Astrocyte (in vitro differentiated cells and primary cell): ENCODE results near the gene WWP2. TPM values are rescaled to one million over a fixed set of nuclear protein-coding genes. Genes with fewer than 3 reads are reported as not detected.

Experiments used
- DNase-seq: peaks from one replicate; pipeline ENCODE4 v3.0.0-alpha.2; 2010; ENCODE audit warnings: low read depth
- FAIRE-seq: peaks from 2 replicates; lab custom pipeline; 2011; peaks lifted over from hg19 to GRCh38; lab: Jason Lieb, UNC
- H2AFZ ChIP-seq: 2 replicates; pipeline ENCODE4 v1.6.0; 2012; ENCODE audit warnings: low read depth, low read length, inconsistent platforms
- H3K27ac ChIP-seq: 2 replicates; pipeline ENCODE4 v1.5.1; 2011; ENCODE audit warnings: low read depth, low read length, inconsistent platforms
- H3K27me3 ChIP-seq: 2 replicates; pipeline ENCODE4 v1.6.0; 2011; ENCODE audit warnings: low read length, inconsistent platforms; ENCODE audit not compliant: insufficient read depth
- H3K36me3 ChIP-seq: 2 replicates; pipeline ENCODE4 v1.5.1; 2011; ENCODE audit warnings: low read length, inconsistent platforms; ENCODE audit not compliant: insufficient read depth
- H3K4me1 ChIP-seq: 2 replicates; pipeline ENCODE4 v1.5.1; 2011; ENCODE audit warnings: low read length, inconsistent platforms; ENCODE audit not compliant: insufficient read depth
- H3K4me2 ChIP-seq: 2 replicates; pipeline ENCODE4 v1.6.0; 2012; ENCODE audit warnings: low read length, inconsistent platforms
- H3K4me3 ChIP-seq: 2 replicates; pipeline ENCODE4 v1.5.1; 2011; ENCODE audit warnings: low read depth, mild to moderate bottlenecking, low read length, inconsistent platforms; ENCODE audit not compliant: insufficient read depth
- H3K79me2 ChIP-seq: 2 replicates; pipeline ENCODE4 v1.6.0; 2012; ENCODE audit warnings: mild to moderate bottlenecking, low read length, inconsistent platforms; ENCODE audit not compliant: insufficient read depth
- H3K9ac ChIP-seq: 2 replicates; pipeline ENCODE4 v1.6.0; 2012; ENCODE audit warnings: mild to moderate bottlenecking, low read length, inconsistent platforms
- H3K9me3 ChIP-seq: 2 replicates; pipeline ENCODE4 v1.5.1; 2012; ENCODE audit warnings: low read depth, mild to moderate bottlenecking, low read length, inconsistent platforms; ENCODE audit not compliant: insufficient read depth
- H4K20me1 ChIP-seq: 2 replicates; pipeline ENCODE4 v1.6.0; 2012; ENCODE audit warnings: low read length, inconsistent platforms; ENCODE audit not compliant: insufficient read depth
- H3K27ac Mint-ChIP-seq: one replicate; pipeline ENCODE4 v1.8.0; 2021; ENCODE audit warnings: mild to moderate bottlenecking, mixed read lengths; ENCODE audit not compliant: unreplicated experiment
- H3K27me3 Mint-ChIP-seq: one replicate; pipeline ENCODE4 v1.8.0; 2021; ENCODE audit warnings: low read depth, mixed read lengths; ENCODE audit not compliant: unreplicated experiment
- H3K36me3 Mint-ChIP-seq: one replicate; pipeline ENCODE4 v1.8.0; 2021; ENCODE audit warnings: low read depth, mixed read lengths; ENCODE audit not compliant: unreplicated experiment
- H3K4me1 Mint-ChIP-seq: one replicate; pipeline ENCODE4 v1.8.0; 2021; ENCODE audit warnings: low read depth, mixed read lengths; ENCODE audit not compliant: unreplicated experiment
- H3K4me3 Mint-ChIP-seq: one replicate; pipeline ENCODE4 v1.8.0; 2021; ENCODE audit warnings: mild to moderate bottlenecking, moderate library complexity, mixed read lengths; ENCODE audit not compliant: unreplicated experiment
- H3K9me3 Mint-ChIP-seq: one replicate; pipeline ENCODE4 v1.8.0; 2021; ENCODE audit warnings: mild to moderate bottlenecking, mixed read lengths; ENCODE audit not compliant: unreplicated experiment
- CTCF ChIP-seq: IDR thresholded peaks from 2 replicates; pipeline ENCODE4 v1.5.1; 2011; ENCODE audit warnings: low read depth, mild to moderate bottlenecking, inconsistent platforms, low read length, moderate library complexity; ENCODE audit not compliant: insufficient read depth
- EZH2 ChIP-seq: IDR thresholded peaks from 2 replicates; pipeline ENCODE4 v1.6.1; 2012; ENCODE audit warnings: mild to moderate bottlenecking, low read length, inconsistent platforms; ENCODE audit not compliant: insufficient read depth
- total RNA-seq: library from RNA; stranded (reverse); gene quantifications from 2 replicates; pipeline ENCODE4 v1.2.1, GENCODE V29; 2021

Gene WWP2
- total RNA-seq, 1 donor from 2014 or later, result 28.7 TPM

DNA sequence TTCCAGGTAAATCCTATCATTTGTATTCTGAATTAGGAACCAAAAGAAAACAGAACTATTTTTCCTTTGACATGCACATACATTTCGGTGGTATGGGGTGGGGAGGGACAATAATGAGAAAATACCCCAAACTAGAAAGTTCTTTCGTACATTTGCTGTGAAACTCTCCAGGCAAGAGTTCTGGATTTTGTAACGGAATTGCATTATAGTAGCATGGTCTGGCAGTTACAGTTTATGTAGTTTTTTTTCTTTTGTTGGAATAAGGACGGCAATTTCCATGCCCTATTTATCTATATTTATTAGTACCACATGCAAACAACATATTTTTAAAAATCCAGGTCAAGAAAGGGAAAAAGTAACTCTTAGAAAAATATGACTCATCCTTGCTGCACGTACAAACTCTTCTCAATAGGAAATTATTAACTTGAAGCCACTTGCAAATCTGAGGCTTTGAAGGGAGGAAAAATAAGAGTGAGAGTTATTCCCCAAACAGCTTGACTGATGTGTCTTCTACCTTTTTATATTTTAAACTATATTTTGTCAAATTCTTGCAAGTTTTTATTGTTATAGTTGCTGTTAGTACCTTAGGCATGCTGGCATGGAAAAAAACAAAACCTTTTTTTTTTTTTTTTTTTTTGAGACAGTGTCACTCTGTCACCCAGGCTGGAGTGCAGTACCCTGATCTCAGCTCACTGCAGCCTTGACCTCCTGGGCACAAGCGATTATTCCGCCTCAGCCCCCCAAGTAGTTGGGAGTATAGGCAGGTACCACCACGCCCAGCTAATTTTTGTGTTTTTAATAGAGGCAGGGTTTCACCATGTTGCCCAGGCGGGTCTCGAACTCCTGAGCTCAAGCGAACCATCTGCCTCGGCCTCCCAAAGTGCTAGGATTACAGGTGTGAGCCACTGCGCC is 69.3 kb downstream of the WWP2 start:
- Histone ChIP-seq H3K4me1 (no peaks in the 10 kb centered on the region), H3K4me2 (no peak overlapping the region), H3K9ac (no peak overlapping the region), H4K20me1 (no peaks in the 10 kb centered on the region), H3K36me3 (no peaks in the 10 kb centered on the region), H2AFZ (no peak overlapping the region), H3K79me2 (no peaks in the 10 kb centered on the region), H3K27me3 (no peaks in the 10 kb centered on the region), H3K27ac (no peak overlapping the region), H3K4me3 (no peak overlapping the region), H3K9me3 (no peaks in the 10 kb centered on the region)
- Mint-ChIP-seq H3K36me3 (peaks cover 4% of the 10 kb centered on the region), H3K27ac (peak overlapping the region; percentile 75), H3K27me3 (no peaks in the 10 kb centered on the region), H3K4me1 (peaks cover 38% of the 10 kb centered on the region), H3K4me3 (no peak overlapping the region), H3K9me3 (peaks cover 2% of the 10 kb centered on the region)
- peak; percentile 23 for DNase-seq
- FAIRE-seq, result no peak
- no peak for TF ChIP-seq EZH2
- TF ChIP-seq CTCF, result no peak

DNA sequence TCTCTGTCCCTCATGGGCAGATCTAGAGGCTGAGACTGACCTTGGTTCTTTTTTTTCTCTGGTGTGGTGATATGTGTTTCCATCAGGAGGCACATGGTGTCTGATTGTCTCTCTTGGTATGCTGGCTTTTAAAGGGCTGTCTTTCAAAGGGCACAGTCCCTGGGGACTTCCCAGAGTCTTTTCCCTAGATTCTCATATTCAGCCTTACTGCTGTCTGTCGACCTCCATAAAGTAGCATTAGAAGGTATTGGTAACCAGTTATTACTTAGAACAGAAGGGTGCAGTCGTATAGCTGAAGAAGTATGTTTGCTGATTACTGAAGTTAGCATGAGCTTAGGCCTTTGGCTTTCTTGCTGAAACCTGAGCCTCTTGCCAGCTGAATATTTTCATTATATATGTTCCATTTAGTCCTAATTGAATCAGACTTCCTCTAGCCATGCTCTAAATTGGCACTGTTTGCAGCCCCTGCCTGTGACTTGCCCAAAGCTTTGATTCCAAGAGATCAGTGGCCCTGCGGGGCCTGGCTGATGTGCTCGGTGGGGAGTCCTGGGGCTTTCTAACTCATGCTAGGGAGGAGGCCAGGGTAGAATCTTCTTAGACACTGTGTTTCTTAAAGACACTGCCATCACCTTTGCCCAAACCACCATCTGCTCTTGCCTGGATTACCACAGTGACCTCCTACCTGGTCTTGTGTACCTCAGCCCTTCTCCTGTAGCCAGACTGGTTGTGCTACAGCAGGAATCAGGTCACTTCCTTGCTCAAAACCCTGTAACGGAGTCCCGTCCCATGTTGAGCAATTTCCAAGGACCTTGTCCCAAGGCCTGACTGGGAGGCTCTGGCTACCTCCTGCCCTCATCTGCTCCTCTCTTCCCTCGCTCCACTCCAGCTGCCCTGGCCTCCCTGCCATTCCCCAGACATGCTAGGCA is 71.5 kb downstream of the WWP2 start:
- no peak overlapping the region for H2AFZ ChIP-seq
- H3K4me1 Mint-ChIP-seq, result peaks cover 38% of the 10 kb centered on the region
- H3K4me3 Mint-ChIP-seq, result no peak overlapping the region
- no peaks in the 10 kb centered on the region for H3K27me3 Mint-ChIP-seq
- H3K9me3 ChIP-seq, result no peaks in the 10 kb centered on the region
- H3K9me3 Mint-ChIP-seq, result peaks cover 2% of the 10 kb centered on the region
- H3K27me3 ChIP-seq, result no peaks in the 10 kb centered on the region
- H3K27ac Mint-ChIP-seq, result no peak overlapping the region
- no peak overlapping the region for H3K4me3 ChIP-seq
- H3K9ac ChIP-seq, result no peak overlapping the region
- H4K20me1 ChIP-seq, result no peaks in the 10 kb centered on the region
- peaks cover 6% of the 10 kb centered on the region for H3K36me3 Mint-ChIP-seq
- FAIRE-seq (no peak), DNase-seq (no peak)
- H3K27ac ChIP-seq, result no peak overlapping the region
- H3K36me3 ChIP-seq, result no peaks in the 10 kb centered on the region
- TF ChIP-seq EZH2 (no peak), CTCF (no peak)
- no peaks in the 10 kb centered on the region for H3K79me2 ChIP-seq
- no peaks in the 10 kb centered on the region for H3K4me1 ChIP-seq
- no peak overlapping the region for H3K4me2 ChIP-seq
